Common myeloid progenitor, CD34-positive (primary cell): ENCODE results near the gene HDAC8.
"Not testable (repeated sequence)": the region's sequence is repeated elsewhere in the genome, so short reads cannot be mapped to it uniquely, and the experiment has no call there.

Experiments used
- CTCF ChIA-PET: fragments of 350-600 bp; sonication (Branson Sonifier 250); formaldehyde crosslinking; loops from one replicate; lab custom pipeline; 2021; ENCODE audit warnings: antibody characterized with exemption; lab: Charles Lee
- POLR2A ChIA-PET: fragments of 350-600 bp; sonication (Branson Sonifier 250); formaldehyde crosslinking; loops from one replicate; lab custom pipeline; 2021; ENCODE audit warnings: antibody characterized with exemption; lab: Charles Lee
- DNase-seq, 3 donors: peaks; one replicate each; pipeline versions ENCODE4 v3.0.0 to v3.0.0-alpha.2; 2013
- H3K27ac ChIP-seq, 2 experiments: 1 replicate in 1 of 2; 2 replicates in 1 of 2; pipeline ENCODE4 v1.7.0; 2013; ENCODE audit warnings: inconsistent platforms in 2 of 2, low read length in 2 of 2, mild to moderate bottlenecking in 2 of 2, low read depth in 1 of 2, moderate library complexity in 1 of 2; ENCODE audit not compliant: severe bottlenecking in 2 of 2, insufficient read depth in 1 of 2, poor library complexity in 1 of 2
- H3K27me3 ChIP-seq, 5 experiments: replicated peaks in 2 of 5; 1 replicate in 3 of 5; 2 replicates in 2 of 5; pipeline versions ENCODE4 v1.6.1 to v1.7.0; 2013; ENCODE audit warnings: low read length in 4 of 5, mild to moderate bottlenecking in 2 of 5, moderate library complexity in 2 of 5, inconsistent platforms in 1 of 5; ENCODE audit not compliant: insufficient read depth in 5 of 5, control insufficient read depth in 4 of 5
- H3K36me3 ChIP-seq, 4 experiments: 1 replicate in 2 of 4; 2 replicates in 2 of 4; pipeline versions ENCODE4 v1.6.1 to v1.7.0; 2013; ENCODE audit warnings: low read length in 3 of 4, control low read depth in 1 of 4, mild to moderate bottlenecking in 1 of 4; ENCODE audit not compliant: control insufficient read depth in 4 of 4, insufficient read depth in 4 of 4
- H3K4me1 ChIP-seq, 4 experiments: 1 replicate in 3 of 4; 2 replicates in 1 of 4; pipeline versions ENCODE4 v1.6.1 to v1.7.1; 2013; ENCODE audit warnings: low read length in 3 of 4, mild to moderate bottlenecking in 3 of 4, control low read depth in 1 of 4, inconsistent platforms in 1 of 4, moderate library complexity in 1 of 4; ENCODE audit not compliant: control insufficient read depth in 4 of 4, insufficient read depth in 4 of 4; ENCODE audit errors: control extremely low read depth in 1 of 4
- H3K4me3 ChIP-seq, 7 experiments: 1 replicate in 4 of 7; 2 replicates in 3 of 7; pipeline versions ENCODE4 v1.5.1 to v1.7.0; 2013; ENCODE audit warnings: mild to moderate bottlenecking in 7 of 7, low read length in 6 of 7, moderate library complexity in 6 of 7, inconsistent platforms in 2 of 7, low read depth in 2 of 7, control low read depth in 1 of 7; ENCODE audit not compliant: insufficient read depth in 4 of 7, control insufficient read depth in 1 of 7; ENCODE audit errors: extremely low read depth in 1 of 7
- H3K9me3 ChIP-seq, 5 experiments: 1 replicate in 4 of 5; 2 replicates in 1 of 5; pipeline versions ENCODE4 v1.6.1 to v1.7.1; 2013; ENCODE audit warnings: low read length in 4 of 5, mild to moderate bottlenecking in 2 of 5, inconsistent platforms in 1 of 5, low read depth in 1 of 5, moderate library complexity in 1 of 5; ENCODE audit not compliant: control insufficient read depth in 4 of 5, insufficient read depth in 2 of 5; ENCODE audit errors: control extremely low read depth in 1 of 5
- WGBS: methylation state at CpG from one replicate; pipeline ENCODE4 v1.1.5; 2013; ENCODE audit not compliant: insufficient coverage; 5-methylcytosine and 5-hydroxymethylcytosine counted together

The HDAC8 gene

GRCh38 chrX:72430405-72430968 is 142.2 kb downstream of the HDAC8 start:
- H3K27ac ChIP-seq, result no peak overlapping the region
- H3K4me3 ChIP-seq, result no peak overlapping the region
- CTCF ChIA-PET, result no interaction called here
- peak in 1 of 3 donors; percentile 2 for DNase-seq
- no peaks in the 10 kb centered on the region for H3K4me1 ChIP-seq
- no peaks in the 10 kb centered on the region for H3K27me3 ChIP-seq
- 60% methylated on average over 2 of the region's 4 CpGs for WGBS
- POLR2A ChIA-PET, result no interaction called here
- H3K9me3 ChIP-seq, result peaks cover 0 to 3% (median 0%) of the 10 kb centered on the region in 5 experiments
- H3K36me3 ChIP-seq, result peaks cover 0 to 10% (median under 1%) of the 10 kb centered on the region in 4 experiments

GRCh38 chrX:72421797-72422196 is 150.8 kb downstream of the HDAC8 start:
- Histone ChIP-seq H3K9me3 (peaks cover 5 to 23% (median 9%) of the 10 kb centered on the region in 5 experiments), H3K27me3 (no peaks in the 10 kb centered on the region), H3K4me1 (no peaks in the 10 kb centered on the region), H3K27ac (no peak overlapping the region), H3K36me3 (peaks cover 0 to 7% (median under 1%) of the 10 kb centered on the region in 4 experiments), H3K4me3 (no peak overlapping the region)
- DNase-seq, result no peak
- ChIA-PET CTCF (no interaction called here), POLR2A (no interaction called here)

GRCh38 chrX:72409993-72410392 is 162.7 kb downstream of the HDAC8 start:
- 100% methylated on average over 1 of the region's 1 CpG for WGBS
- no peaks in the 10 kb centered on the region for H3K9me3 ChIP-seq
- ChIA-PET CTCF (no interaction called here), POLR2A (no interaction called here)
- no peak overlapping the region for H3K27ac ChIP-seq
- peaks cover 0 to 11% (median under 1%) of the 10 kb centered on the region in 4 experiments for H3K36me3 ChIP-seq
- H3K4me3 ChIP-seq, result no peak overlapping the region
- no peak for DNase-seq
- no peaks in the 10 kb centered on the region for H3K4me1 ChIP-seq
- H3K27me3 ChIP-seq, result no peaks in the 10 kb centered on the region

- Histone ChIP-seq H3K36me3 (peaks cover 0 to 11% (median 0%) of the 10 kb centered on the region in 4 experiments), H3K27me3 (no peaks in the 10 kb centered on the region), H3K9me3 (no peaks in the 10 kb centered on the region), H3K4me1 (no peaks in the 10 kb centered on the region), H3K27ac (no peak overlapping the region), H3K4me3 (no peak overlapping the region)
- CTCF ChIA-PET, result no interaction called here
- POLR2A ChIA-PET, result no interaction called here
- 73% methylated on average over 2 of the region's 2 CpGs for WGBS
- no peak for DNase-seq
Measured at GRCh38 chrX:72408885-72409284, 163.8 kb downstream of the HDAC8 start.

GRCh38 chrX:72405136-72405535 is 167.5 kb downstream of the HDAC8 start:
- H3K4me3 ChIP-seq, H3K27me3 ChIP-seq, DNase-seq, H3K36me3 ChIP-seq, POLR2A ChIA-PET, H3K4me1 ChIP-seq, H3K9me3 ChIP-seq, H3K27ac ChIP-seq, CTCF ChIA-PET: not testable (repeated sequence)
- no CpG with 5 or more reads among the region's 2 CpGs for WGBS

GRCh38 chrX:72402614-72403013 is 170.0 kb downstream of the HDAC8 start:
- Histone ChIP-seq H3K27ac (no peak overlapping the region), H3K4me1 (no peaks in the 10 kb centered on the region), H3K9me3 (no peaks in the 10 kb centered on the region), H3K4me3 (no peak overlapping the region), H3K36me3 (peaks cover 0 to 7% (median 0%) of the 10 kb centered on the region in 4 experiments), H3K27me3 (no peaks in the 10 kb centered on the region)
- ChIA-PET POLR2A (no interaction called here), CTCF (no interaction called here)
- no peak for DNase-seq

- CTCF ChIA-PET, result no interaction called here
Measured at GRCh38 chrX:72399816-72400215, 172.8 kb downstream of the HDAC8 start.

More at GRCh38 chrX:72399816-72400215, 172.8 kb downstream of the HDAC8 start:
- no peak overlapping the region for H3K4me3 ChIP-seq
- no peak overlapping the region for H3K27ac ChIP-seq
- H3K9me3 ChIP-seq, result no peaks in the 10 kb centered on the region
- DNase-seq, result no peak
- no peaks in the 10 kb centered on the region for H3K4me1 ChIP-seq
- peaks cover 0 to 2% (median 0%) of the 10 kb centered on the region in 5 experiments for H3K27me3 ChIP-seq
- no peaks in the 10 kb centered on the region for H3K36me3 ChIP-seq
- POLR2A ChIA-PET, result no interaction called here
